CD4-positive, alpha-beta memory T cell (primary cell): ENCODE measurements around the gene CUX1. TPM values are rescaled to one million over a fixed set of nuclear protein-coding genes. Genes with fewer than 3 reads are reported as not detected.
A peak's percentile ranks its signal among the peaks of the same experiment; 100 is the strongest.
"Not testable (repeated sequence)": the region's sequence is repeated elsewhere in the genome, so short reads cannot be mapped to it uniquely, and the experiment has no call there.

Source experiments
- CTCF ChIA-PET: fragments of 350-600 bp; sonication (Branson Sonifier 250); formaldehyde crosslinking; loops from one replicate; lab custom pipeline; 2021; ENCODE audit warnings: inconsistent platforms; ENCODE audit not compliant: partially characterized antibody; lab: Charles Lee
- POLR2A ChIA-PET: fragments of 350-600 bp; sonication (Branson Sonifier 250); formaldehyde crosslinking; loops from one replicate; lab custom pipeline; 2021; ENCODE audit not compliant: partially characterized antibody; lab: Charles Lee
- DNase-seq, 5 donors: peaks; one replicate each; pipeline versions ENCODE4 v3.0.0 to v3.0.0-alpha.2; 2020 to 2022; ENCODE audit warnings: mixed read lengths in 1 of 5
- H3K27ac ChIP-seq: one replicate; pipeline ENCODE4 v1.7.0; 2013; ENCODE audit warnings: low read depth, low read length
- H3K27me3 ChIP-seq: 2 replicates; pipeline ENCODE4 v1.7.0; 2013; ENCODE audit warnings: mild to moderate bottlenecking, low read length, moderate library complexity; ENCODE audit not compliant: insufficient read depth
- H3K36me3 ChIP-seq: 2 replicates; pipeline ENCODE4 v1.7.0; 2013; ENCODE audit warnings: mild to moderate bottlenecking, low read length, moderate library complexity; ENCODE audit not compliant: insufficient read depth
- H3K4me1 ChIP-seq: 2 replicates; pipeline ENCODE4 v1.7.0; 2013; ENCODE audit warnings: mild to moderate bottlenecking, low read length, moderate library complexity; ENCODE audit not compliant: insufficient read depth
- H3K4me3 ChIP-seq, 2 donors: one replicate each; pipeline ENCODE4 v1.7.0; 2013; ENCODE audit warnings: low read length in 2 of 2, mild to moderate bottlenecking in 1 of 2
- H3K9me3 ChIP-seq, 2 donors: one replicate each; pipeline ENCODE4 v1.7.0; 2013; ENCODE audit warnings: low read length in 2 of 2, control low read depth in 1 of 2; ENCODE audit not compliant: control insufficient read depth in 1 of 2
- H3K27ac Mint-ChIP-seq, 7 donors: one replicate each; pipeline ENCODE4 v1.8.0; 2020 to 2021; ENCODE audit warnings: mixed read lengths in 7 of 7, mild to moderate bottlenecking in 6 of 7, inconsistent platforms in 3 of 7, moderate library complexity in 3 of 7
- H3K27me3 Mint-ChIP-seq, 2 donors: one replicate each; pipeline ENCODE4 v1.8.0; 2020 to 2021; ENCODE audit warnings: mixed read lengths in 2 of 2
- H3K36me3 Mint-ChIP-seq, 2 donors: one replicate each; pipeline ENCODE4 v1.8.0; 2020 to 2021; ENCODE audit warnings: mixed read lengths in 2 of 2, inconsistent platforms in 1 of 2, mild to moderate bottlenecking in 1 of 2
- H3K4me1 Mint-ChIP-seq, 4 donors: one replicate each; pipeline ENCODE4 v1.8.0; 2020 to 2021; ENCODE audit warnings: mixed read lengths in 4 of 4, mild to moderate bottlenecking in 1 of 4
- H3K4me3 Mint-ChIP-seq, 8 donors: one replicate each; pipeline ENCODE4 v1.8.0; 2020 to 2021; ENCODE audit warnings: mixed read lengths in 8 of 8, mild to moderate bottlenecking in 7 of 8, moderate library complexity in 6 of 8, inconsistent platforms in 3 of 8
- H3K9me3 Mint-ChIP-seq, 8 donors: one replicate each; pipeline ENCODE4 v1.8.0; 2020 to 2021; ENCODE audit warnings: mixed read lengths in 8 of 8, mild to moderate bottlenecking in 5 of 8, inconsistent platforms in 3 of 8, moderate library complexity in 1 of 8
- intact Hi-C: fragments of 100-400 bp; cut with micrococcal nuclease; formaldehyde crosslinking; loops from one replicate; pipeline ENCODE4 v1.15.1; 2023
- polyA plus RNA-seq, 2 donors: library from polyadenylated mRNA; unstranded; fragments of 300-500 nt; fragmentation: Illumina TruSeq; gene quantifications; one replicate each; pipeline ENCODE4 v1.2.3, GENCODE V29; 2021
- total RNA-seq, 2 experiments: library from RNA; stranded (reverse); gene quantifications; one replicate each; pipeline ENCODE4 v1.2.3, GENCODE V29; 2021

CUX1 gene
- total and polyA plus RNA-seq, 4 experiments from 2014 or later, result 2.1 to 47.6 (median 36.1) TPM

- ChIA-PET CTCF (no interaction called here), POLR2A (no interaction called here)
- no peaks in the 10 kb centered on the region for H3K27me3 ChIP-seq
- Mint-ChIP-seq H3K27me3 (peaks cover 9 to 20% of the 10 kb centered on the region in 2 donors), H3K36me3 (no peaks in the 10 kb centered on the region), H3K27ac (no peak overlapping the region), H3K9me3 (peaks cover 0 to 2% (median 0%) of the 10 kb centered on the region in 8 donors), H3K4me1 (peaks cover 0 to 3% (median 0%) of the 10 kb centered on the region in 4 donors), H3K4me3 (no peak overlapping the region)
- H3K27ac ChIP-seq, result no peak overlapping the region
- H3K9me3 ChIP-seq, result no peaks in the 10 kb centered on the region
- no peak overlapping the region for H3K4me3 ChIP-seq
- H3K4me1 ChIP-seq, result no peaks in the 10 kb centered on the region
- H3K36me3 ChIP-seq, result no peaks in the 10 kb centered on the region
- intact Hi-C loops, result no loop called here
- DNase-seq, result no peak
Observed at GRCh38 chr7:102322202-102322715, 504.8 kb downstream of the CUX1 start.

- Mint-ChIP-seq H3K9me3 (peaks cover 0 to 2% (median 0%) of the 10 kb centered on the region in 8 donors), H3K4me1 (peaks cover 0 to 3% (median 0%) of the 10 kb centered on the region in 4 donors), H3K27ac (no peak overlapping the region), H3K4me3 (no peak overlapping the region), H3K36me3 (no peaks in the 10 kb centered on the region), H3K27me3 (peaks cover 17 to 25% of the 10 kb centered on the region in 2 donors)
- no peak for DNase-seq
- Histone ChIP-seq H3K4me1 (no peaks in the 10 kb centered on the region), H3K27ac (no peak overlapping the region), H3K27me3 (no peaks in the 10 kb centered on the region), H3K4me3 (no peak overlapping the region), H3K36me3 (no peaks in the 10 kb centered on the region), H3K9me3 (no peaks in the 10 kb centered on the region)
- ChIA-PET CTCF (no interaction called here), POLR2A (no interaction called here)
- intact Hi-C loops, result no loop called here
Observed at GRCh38 chr7:102323914-102324195, 506.4 kb downstream of the CUX1 start.

- H3K9me3 Mint-ChIP-seq, H3K36me3 ChIP-seq, H3K4me3 Mint-ChIP-seq, H3K27me3 ChIP-seq, DNase-seq, H3K36me3 Mint-ChIP-seq, H3K27ac Mint-ChIP-seq, intact Hi-C loops, H3K4me3 ChIP-seq, H3K27ac ChIP-seq, H3K4me1 Mint-ChIP-seq, CTCF ChIA-PET, H3K9me3 ChIP-seq, H3K4me1 ChIP-seq, POLR2A ChIA-PET: not testable (repeated sequence)
- H3K27me3 Mint-ChIP-seq, result peaks cover 17 to 25% of the 10 kb centered on the region in 2 donors
Observed at GRCh38 chr7:102325106-102325505, 507.7 kb downstream of the CUX1 start.

- DNase-seq, result no peak
- Histone ChIP-seq H3K4me1 (no peaks in the 10 kb centered on the region), H3K4me3 (no peak overlapping the region), H3K27me3 (no peaks in the 10 kb centered on the region), H3K27ac (no peak overlapping the region), H3K36me3 (no peaks in the 10 kb centered on the region), H3K9me3 (no peaks in the 10 kb centered on the region)
- Mint-ChIP-seq H3K4me1 (no peaks in the 10 kb centered on the region), H3K4me3 (no peak overlapping the region), H3K9me3 (peaks cover 0 to 2% (median 0%) of the 10 kb centered on the region in 8 donors), H3K36me3 (no peaks in the 10 kb centered on the region), H3K27me3 (peaks cover 17 to 21% of the 10 kb centered on the region in 2 donors), H3K27ac (no peak overlapping the region)
- intact Hi-C loops, result no loop called here
- CTCF ChIA-PET, result no interaction called here
- POLR2A ChIA-PET, result no interaction called here
Observed at GRCh38 chr7:102326157-102326889, 508.9 kb downstream of the CUX1 start.

GRCh38 chr7:102327183-102327582 lies 509.8 kb downstream of the CUX1 start:
- intact Hi-C loops, H3K9me3 ChIP-seq, H3K36me3 ChIP-seq, POLR2A ChIA-PET, H3K27me3 ChIP-seq, H3K4me1 ChIP-seq, H3K27ac Mint-ChIP-seq, H3K4me3 ChIP-seq, H3K4me1 Mint-ChIP-seq, H3K4me3 Mint-ChIP-seq, DNase-seq, H3K9me3 Mint-ChIP-seq, CTCF ChIA-PET, H3K27ac ChIP-seq, H3K36me3 Mint-ChIP-seq: not testable (repeated sequence)
- peaks cover 17 to 18% of the 10 kb centered on the region in 2 donors for H3K27me3 Mint-ChIP-seq

- H3K36me3 ChIP-seq, POLR2A ChIA-PET, H3K4me1 ChIP-seq, H3K27ac ChIP-seq, H3K27me3 ChIP-seq, H3K27ac Mint-ChIP-seq, intact Hi-C loops, H3K4me3 ChIP-seq, H3K4me1 Mint-ChIP-seq, H3K9me3 ChIP-seq, H3K36me3 Mint-ChIP-seq, CTCF ChIA-PET, DNase-seq, H3K9me3 Mint-ChIP-seq: not testable (repeated sequence)
- Mint-ChIP-seq H3K4me3 (peak overlapping the region in 1 of 8 donors; percentile 32), H3K27me3 (peaks cover 12 to 15% of the 10 kb centered on the region in 2 donors)
Observed at GRCh38 chr7:102328863-102329262, 511.4 kb downstream of the CUX1 start.

- H3K4me1 ChIP-seq, H3K27me3 ChIP-seq, DNase-seq, H3K36me3 Mint-ChIP-seq, H3K4me3 Mint-ChIP-seq, H3K27ac Mint-ChIP-seq, H3K9me3 Mint-ChIP-seq, intact Hi-C loops, H3K4me3 ChIP-seq, H3K36me3 ChIP-seq, H3K4me1 Mint-ChIP-seq, POLR2A ChIA-PET, CTCF ChIA-PET, H3K9me3 ChIP-seq, H3K27ac ChIP-seq: not testable (repeated sequence)
- peaks cover 10 to 12% of the 10 kb centered on the region in 2 donors for H3K27me3 Mint-ChIP-seq
Observed at GRCh38 chr7:102329366-102329765, 511.9 kb downstream of the CUX1 start.
